B cell (primary cell): ENCODE measurements around the gene GAB3.

ENCODE experiments used
- EZH2 ChIP-seq: IDR thresholded peaks from 2 replicates; pipeline ENCODE4 v1.6.1; 2012; ENCODE audit warnings: borderline replicate concordance, low read depth, mild to moderate bottlenecking, moderate library complexity, low read length; ENCODE audit not compliant: insufficient read depth, poor library complexity, severe bottlenecking
- TF ChIP-seq, protein P1 (sequence below): fragments of 200-600 bp; IDR thresholded peaks from one replicate; pipeline ENCODE4 v1.8.0; 2022; ENCODE audit warnings: antibody characterized with exemption, mild to moderate bottlenecking

DNA sequence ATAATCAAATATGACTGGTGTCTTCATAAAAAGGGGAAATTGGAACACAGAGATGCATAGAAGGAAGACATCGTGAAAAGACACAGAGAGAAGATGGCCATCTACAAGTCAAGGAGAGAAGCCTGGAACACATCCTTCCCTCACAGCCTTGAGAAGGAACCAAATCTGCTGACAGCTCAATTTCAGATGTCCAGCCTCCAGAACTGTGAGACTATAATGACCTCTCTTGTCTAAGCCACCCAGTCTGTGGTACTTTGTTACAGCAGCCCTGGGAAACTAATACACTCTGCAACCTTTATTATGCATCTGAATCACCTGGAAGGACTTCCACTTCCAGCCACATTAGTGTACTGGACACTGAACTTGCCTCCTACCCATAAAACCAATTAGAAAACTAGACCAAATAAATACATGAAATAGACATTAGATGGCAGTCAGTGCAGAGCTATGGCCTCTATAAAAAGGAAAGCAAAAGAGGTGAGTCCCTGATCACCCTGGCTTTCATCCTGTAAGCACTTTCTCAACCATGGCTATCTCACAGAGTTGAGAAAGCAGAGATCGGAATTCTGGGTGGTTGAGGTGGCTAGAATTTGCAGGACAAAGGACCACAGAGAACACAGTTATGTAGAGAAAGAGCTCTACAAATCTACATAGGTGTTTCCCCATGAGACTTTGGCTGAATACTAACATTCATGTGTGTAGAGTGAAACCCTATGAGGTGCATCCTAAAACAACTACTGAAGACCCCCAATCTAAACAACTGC lies 25.7 kb downstream of the GAB3 start:
- TF ChIP-seq, protein P1, sequence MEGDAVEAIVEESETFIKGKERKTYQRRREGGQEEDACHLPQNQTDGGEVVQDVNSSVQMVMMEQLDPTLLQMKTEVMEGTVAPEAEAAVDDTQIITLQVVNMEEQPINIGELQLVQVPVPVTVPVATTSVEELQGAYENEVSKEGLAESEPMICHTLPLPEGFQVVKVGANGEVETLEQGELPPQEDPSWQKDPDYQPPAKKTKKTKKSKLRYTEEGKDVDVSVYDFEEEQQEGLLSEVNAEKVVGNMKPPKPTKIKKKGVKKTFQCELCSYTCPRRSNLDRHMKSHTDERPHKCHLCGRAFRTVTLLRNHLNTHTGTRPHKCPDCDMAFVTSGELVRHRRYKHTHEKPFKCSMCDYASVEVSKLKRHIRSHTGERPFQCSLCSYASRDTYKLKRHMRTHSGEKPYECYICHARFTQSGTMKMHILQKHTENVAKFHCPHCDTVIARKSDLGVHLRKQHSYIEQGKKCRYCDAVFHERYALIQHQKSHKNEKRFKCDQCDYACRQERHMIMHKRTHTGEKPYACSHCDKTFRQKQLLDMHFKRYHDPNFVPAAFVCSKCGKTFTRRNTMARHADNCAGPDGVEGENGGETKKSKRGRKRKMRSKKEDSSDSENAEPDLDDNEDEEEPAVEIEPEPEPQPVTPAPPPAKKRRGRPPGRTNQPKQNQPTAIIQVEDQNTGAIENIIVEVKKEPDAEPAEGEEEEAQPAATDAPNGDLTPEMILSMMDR, result no peak
- TF ChIP-seq EZH2, result no peak
